Measurements from ENCODE around the gene UHRF1.

UHRF1 gene

DNA sequence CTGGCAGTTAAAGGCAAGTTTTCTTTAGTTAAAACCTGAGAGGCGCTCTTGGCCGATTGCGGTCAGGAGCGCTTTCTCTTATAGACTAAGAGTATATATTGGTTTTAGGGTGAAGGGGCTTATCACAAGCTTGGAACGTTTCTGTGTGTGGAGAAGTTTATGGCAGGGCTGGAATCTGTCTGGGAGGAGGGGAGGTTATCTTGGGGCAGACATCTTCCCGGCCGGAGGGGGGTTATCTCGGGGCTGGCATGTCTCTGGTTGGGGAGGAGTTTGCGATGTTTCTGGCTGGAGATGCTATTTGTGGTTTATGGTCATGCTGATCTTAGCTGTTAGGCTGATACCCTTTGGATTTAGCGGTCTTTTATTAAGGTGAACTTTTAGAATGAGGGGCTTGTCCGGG is 78.0 kb downstream of the UHRF1 start:
- DNase-seq (ENCODE audit: low read depth in 1 of 2, low spot score in 1 of 2): no peak

DNA sequence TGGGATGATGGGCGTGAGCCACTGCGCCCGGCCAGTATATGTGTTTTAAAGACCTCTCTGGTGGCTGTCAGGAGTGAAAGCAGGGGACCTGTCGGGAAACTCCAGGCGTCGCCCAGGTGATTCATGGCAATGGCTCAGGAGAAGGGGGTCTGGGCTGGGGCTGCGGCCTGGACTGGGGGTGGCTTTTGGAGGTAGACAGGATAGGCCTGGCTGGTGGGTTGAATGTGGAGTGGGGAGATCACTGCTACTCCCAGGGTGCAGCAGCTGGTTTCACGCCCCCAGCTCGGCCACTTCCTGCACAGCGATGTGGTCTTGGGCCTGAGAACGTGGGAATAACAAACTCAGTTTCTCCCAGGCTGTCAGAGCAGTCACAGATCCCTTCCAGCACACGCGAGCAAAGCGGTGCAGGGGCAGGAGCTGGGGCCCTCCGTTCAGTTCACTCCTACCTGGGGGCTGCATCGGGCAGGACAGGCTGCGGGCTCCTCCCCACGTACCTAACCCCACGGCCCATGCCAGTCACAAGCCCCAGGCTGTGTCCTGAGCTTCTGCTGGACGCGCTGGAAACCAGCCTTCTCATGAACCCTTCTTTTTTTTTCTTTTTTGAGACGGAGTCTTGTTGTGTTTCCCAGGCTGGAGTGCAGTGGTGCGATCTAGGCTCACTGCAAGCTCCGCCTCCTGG is 78.5 kb downstream of the UHRF1 start:
- no peak for DNase-seq (ENCODE audit: low read depth in 1 of 2, low spot score in 1 of 2)

DNA sequence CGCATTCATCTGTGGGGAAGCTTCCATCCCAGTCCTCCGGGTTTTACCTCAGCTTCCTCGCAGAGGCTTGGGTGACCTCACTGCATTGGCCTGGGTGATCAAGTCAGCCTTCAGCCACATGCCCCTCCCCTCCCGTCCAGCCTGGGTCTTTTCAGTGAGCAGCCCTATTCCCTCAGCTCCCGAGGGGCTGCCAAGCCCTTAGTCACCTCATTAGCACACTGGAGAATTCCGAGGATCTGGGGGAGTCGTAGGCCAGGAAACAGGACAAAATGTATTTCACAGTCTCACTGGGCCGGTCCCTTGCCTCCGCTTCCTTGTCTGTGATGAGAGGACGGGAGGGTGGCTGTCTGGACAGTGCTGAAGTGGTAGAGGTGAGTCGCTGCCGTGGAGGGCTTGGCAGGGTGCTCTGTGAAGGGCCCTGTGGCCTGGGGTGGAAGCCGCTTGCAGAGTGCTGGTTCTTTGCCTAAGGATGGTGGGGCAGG is 79.5 kb downstream of the UHRF1 start:
- no peak for DNase-seq (ENCODE audit: low read depth in 1 of 2, low spot score in 1 of 2)

DNA sequence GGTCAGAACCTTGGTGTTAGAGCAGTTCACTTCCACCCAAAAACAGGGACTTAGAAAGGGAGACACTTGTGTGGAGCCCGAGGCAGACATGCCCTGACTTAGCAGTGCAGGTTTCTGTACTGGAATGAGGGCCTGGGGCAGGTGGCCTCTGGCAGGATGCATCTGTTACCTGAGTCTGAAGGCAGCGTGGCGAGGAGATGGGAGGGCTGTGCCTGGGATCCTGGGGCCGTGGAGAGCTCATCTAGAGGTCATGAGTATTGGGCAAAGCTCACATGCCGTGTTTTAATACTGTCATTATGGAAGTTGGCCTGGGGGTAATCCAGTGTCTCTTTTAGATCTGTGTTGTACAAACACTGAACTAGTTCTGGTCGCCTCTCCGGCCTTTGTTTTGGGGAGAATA is 81.0 kb downstream of the UHRF1 start:
- no peak for DNase-seq (ENCODE audit: low read depth in 1 of 2, low spot score in 1 of 2)

DNA sequence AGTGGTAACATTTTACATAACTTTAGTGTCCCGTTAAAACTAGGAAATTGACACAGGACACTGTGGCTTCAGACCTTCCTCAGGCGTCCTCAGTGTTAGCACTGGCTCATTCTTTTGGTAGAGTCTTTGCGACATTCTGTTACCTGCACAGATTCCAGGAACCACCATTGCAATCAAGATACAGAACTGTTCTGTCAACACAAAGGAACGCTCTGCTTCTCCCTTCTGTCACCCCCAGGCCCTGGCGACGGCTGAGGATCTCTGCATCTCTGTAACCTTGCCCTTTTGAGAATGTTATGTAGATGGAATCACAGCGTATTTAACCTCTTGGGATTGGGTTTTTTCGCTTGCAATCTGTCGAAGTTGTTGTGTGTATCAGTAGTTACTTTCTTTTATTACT is 82.2 kb downstream of the UHRF1 start:
- DNase-seq (ENCODE audit: low read depth in 1 of 2, low spot score in 1 of 2): no peak

DNA sequence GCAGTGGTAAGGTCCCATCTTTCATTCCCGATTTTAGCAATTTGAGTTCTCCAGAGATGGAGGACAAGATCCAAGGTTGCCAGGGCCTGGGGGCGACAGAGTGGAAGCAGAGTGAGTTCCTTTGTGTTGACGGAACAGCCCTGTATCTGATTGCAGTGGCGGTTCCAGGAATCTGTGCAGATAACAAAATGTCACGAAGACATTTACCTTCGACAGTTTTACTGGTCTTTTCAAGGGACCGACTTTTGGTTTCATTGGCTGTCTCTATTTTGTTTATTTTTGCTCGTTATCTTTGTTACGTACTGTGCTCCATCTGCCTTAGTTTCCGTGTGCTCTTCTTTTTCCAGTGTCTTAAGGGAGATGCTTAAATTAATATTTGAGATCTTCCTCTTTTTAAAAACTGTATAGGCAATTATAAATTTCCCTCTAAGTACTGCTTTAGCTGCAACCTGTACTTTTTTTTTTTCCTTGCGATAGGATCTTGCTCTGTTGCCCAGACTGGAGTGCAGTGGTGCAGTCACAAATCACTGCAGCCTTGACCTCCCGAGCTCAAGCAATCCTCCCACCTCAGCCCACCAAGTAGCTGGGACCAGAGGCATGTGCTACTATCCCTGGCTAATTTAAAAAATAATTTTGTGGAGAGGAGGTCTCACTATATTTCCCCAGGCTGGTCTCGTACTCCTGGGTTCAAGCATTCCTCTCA is 82.8 kb downstream of the UHRF1 start:
- no peak for DNase-seq (ENCODE audit: low read depth in 1 of 2, low spot score in 1 of 2)

DNA sequence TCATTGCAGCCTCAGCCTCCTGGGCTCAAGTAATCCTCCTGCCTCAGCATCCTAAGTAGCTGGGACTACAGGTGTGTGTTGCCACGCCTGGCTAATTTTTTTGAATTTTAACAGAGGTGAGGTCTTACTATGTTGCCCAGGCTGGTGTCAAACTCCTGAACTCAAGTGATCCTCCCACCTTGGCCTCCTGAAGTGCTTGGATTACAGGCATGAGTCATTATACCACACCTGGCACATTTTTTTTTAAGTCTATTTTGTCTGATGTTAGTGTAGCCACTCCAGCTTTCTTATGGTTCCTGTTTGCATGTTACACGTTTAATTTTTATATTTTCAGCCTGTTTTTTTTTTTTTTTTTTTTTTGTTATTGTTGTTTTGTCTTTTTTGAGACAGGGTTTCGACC is 84.4 kb downstream of the UHRF1 start:
- DNase-seq (ENCODE audit: low read depth in 1 of 2, low spot score in 1 of 2): no peak

DNA sequence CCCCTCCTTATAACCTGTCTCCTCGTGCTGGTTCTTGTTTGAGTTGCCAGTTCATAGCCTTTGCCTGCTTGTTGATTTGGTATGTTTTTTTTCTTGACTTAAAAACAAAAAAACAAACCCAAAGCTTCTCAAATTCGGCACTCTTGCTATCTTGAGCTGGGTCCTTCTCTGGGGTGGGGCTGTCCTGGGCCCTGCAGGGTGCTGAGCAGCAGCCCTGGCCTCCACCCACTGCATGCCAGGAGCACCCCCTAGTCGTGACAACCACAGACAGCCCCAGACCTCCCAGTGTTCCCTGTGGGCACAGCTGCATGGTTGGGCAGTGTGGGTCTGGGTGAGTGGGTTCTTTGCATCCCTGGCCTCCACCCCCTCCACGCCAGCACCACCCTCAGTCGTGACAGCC is 87.4 kb downstream of the UHRF1 start:
- DNase-seq (ENCODE audit: low read depth in 1 of 2, low spot score in 1 of 2): no peak

DNA sequence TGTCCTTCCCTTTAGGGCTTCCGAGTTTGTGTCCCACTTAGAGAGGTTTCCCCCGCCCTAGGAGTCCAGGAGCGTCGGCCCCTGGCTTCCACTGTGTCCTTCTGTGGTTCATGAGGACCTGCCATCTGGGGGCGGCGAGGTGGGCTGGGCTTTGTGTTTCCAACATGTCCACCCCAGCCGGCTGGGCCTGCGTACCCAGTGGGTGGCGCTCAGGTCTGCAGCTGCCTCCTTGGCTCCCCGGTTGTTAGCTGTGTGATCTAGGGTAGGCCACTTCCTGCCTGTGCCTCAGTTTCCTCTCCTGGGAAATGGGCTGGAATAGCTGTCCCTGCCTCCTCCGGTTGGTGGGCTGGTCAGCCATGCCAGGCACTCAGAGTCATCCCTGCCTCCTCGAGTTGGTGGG is 88.0 kb downstream of the UHRF1 start:
- DNase-seq (ENCODE audit: low read depth in 1 of 2, low spot score in 1 of 2): no peak

DNA sequence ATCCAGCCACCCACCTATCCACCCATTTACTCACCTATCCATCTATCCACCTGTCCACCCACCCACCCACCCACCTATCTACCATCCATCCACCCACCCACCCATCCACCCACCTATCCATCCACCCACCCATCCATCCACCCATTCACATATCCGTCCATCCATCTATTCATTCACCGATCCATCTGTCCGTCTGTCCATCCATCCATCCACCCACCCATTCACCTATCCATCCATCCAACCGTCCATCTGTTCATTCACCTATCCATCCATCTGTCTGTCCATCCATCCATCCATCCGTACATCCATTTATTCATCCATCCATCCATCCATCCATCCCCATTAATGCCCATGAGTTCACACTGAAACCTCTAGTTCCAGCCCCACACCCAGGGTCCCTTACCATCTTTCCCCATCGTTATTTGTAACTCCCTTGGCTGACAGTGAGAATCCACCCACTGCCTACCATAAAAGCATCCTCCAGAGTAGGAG is 90.9 kb downstream of the UHRF1 start:
- no peak for DNase-seq (ENCODE audit: low read depth in 1 of 2, low spot score in 1 of 2)

DNA sequence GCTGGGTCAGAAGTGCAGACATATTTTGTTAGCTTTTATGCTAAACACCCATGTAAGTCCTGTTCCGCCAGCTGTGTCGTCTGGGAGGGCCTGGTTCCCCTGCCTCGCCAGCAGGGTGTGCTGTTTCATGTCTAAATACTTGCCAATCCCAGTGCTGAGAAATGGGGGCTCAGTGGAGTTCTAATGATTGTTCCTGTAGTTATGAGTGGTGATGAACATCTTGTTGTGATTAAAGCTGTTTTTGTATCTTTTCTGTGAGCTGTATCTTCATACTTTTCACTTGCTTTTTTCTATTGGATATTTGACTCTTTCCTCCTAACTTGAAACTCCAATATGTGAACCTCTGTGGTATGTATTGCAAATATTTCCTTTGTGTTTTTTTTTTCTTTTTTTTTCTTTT is 92.3 kb downstream of the UHRF1 start:
- no peak for DNase-seq (ENCODE audit: low read depth in 1 of 2, low spot score in 1 of 2)

DNA sequence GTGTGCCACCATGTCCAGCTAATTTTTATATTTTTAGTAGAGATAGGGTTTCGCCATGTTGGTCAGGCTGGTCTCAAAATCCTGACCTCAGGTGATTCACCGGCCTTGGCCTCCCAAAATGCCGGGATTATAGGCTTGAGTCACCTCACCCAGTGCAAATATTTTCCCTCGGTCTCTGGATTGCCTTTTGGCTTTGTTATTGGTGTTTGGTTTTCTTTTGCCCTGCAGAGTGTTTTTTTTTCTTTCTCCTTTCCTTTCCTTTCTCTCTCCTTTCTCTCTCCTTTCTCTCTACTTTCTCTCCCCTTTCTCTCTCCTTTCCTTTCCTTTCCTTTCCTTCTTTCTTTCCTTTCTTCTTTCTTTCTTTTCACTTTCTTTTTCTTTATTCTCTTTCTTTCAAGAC is 92.8 kb downstream of the UHRF1 start:
- DNase-seq (ENCODE audit: low read depth in 1 of 2, low spot score in 1 of 2): no peak

DNA sequence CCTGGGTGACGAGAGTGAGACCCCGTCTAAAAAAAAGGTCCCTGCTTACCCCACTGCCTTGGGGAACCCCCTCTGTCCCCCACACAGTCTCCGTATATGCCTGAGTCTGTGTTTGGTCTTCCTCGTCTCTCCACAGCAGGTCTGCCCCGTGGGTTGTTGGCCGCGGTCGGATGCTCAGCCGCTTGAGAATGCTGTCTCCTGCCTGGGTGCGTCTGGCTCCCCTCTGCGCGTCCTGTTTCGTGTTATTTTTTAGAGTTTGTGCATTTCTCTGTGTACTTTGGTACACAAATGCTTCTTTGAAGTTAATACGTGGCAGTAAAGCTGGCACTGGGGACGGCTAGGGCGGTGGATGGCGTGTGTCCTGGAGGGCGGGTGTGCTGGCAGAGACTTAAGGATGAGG is 94.5 kb downstream of the UHRF1 start:
- DNase-seq (ENCODE audit: low read depth in 1 of 2, low spot score in 1 of 2): no peak

DNA sequence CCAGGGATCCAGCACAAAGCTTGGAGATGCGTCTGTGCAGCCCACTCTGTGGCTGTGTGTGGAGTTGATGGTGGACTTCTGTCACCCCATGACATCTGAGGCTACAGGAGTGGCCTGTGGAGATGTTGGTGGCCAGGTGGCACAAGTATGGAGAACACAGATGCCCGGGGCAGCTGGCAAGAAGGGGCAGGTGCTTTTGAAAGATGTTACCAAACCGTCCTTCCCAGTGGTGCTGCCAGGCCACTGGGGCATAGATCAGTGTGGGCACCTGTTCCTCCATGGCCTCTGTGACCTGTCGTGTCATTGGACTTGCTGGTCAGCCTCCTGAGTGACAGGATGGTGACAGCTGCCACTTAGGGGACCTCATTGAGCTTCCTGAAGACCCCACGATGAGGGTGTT is 95.8 kb downstream of the UHRF1 start:
- DNase-seq (ENCODE audit: low read depth in 1 of 2, low spot score in 1 of 2): no peak

DNA sequence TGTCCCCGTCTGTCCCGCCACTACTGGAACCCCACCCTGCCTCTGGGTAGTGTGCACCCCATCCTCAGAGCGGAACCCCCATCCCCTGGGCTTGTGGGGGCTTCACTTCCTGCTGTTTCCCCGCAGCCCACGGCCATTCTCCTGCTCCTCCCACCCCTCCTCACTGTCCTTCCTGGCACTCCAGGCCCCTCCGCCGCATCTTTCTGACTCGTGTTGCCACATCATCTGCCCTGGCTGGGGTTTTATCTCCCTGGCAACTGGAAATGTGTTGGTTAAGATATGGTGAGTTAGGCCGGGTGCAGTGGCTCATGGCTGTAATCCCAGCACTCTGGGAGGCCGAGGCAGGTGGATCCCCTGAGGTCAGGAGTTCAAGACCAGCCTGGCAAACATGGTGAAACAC is 96.9 kb downstream of the UHRF1 start:
- no peak for DNase-seq (ENCODE audit: low read depth in 1 of 2, low spot score in 1 of 2)

DNA sequence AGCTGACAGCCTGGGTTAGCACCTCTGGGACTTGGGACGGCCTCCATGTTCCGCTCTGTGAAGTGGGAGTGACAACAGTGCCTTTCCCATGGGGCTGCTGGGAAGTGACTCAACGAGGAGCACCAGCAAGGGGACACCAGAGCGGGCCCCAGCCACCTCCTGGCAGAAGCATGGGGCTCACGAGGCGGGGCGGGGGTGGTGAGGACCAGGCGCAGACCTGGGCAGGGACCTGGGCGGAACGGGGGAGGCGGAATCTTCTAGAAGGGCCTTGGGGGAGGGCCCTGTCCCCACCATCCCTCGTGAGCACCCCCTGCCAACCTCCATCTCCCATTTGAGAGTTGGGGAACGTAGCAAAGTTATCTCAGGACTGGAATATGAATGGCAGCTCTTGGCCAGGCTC is 97.5 kb downstream of the UHRF1 start:
- no peak for DNase-seq (ENCODE audit: low read depth in 1 of 2, low spot score in 1 of 2)

Measured in activated T-helper 1 cell treated with anti-CD3 and anti-CD28 coated beads, Interleukin-2, amount 50 U/mL, for 16 hours (primary cell).